ENCODE results near the gene RRAGD.

- no peak for TF ChIP-seq POLR2A (IDR thresholded peaks at IDR 0.05; ENCODE audit: low read depth, low read length)
- TF ChIP-seq TAF1 (IDR thresholded peaks at IDR 0.05; ENCODE audit: borderline replicate concordance, low read depth, low read length): no peak
These were observed 90.7 kb downstream of the RRAGD start for GRCh38 chr6:89321131-89321970.

All from GM12892 (cell line).